KMS-11 (cell line): Measurements from ENCODE around the gene SRBD1.

Experiments
- H2AFZ ChIP-seq: fragments of 200-600 bp; sonication (generic); 2 replicates; pipeline ENCODE4 v1.6.1; 2016; ENCODE audit warnings: antibody characterized with exemption, mixed run types, low read depth
- H3K27ac ChIP-seq: fragments of 200-600 bp; sonication (generic); 2 replicates; pipeline ENCODE4 v1.6.1; 2016; ENCODE audit warnings: mild to moderate bottlenecking, mixed run types
- H3K27me3 ChIP-seq: fragments of 200-600 bp; sonication (generic); 2 replicates; pipeline ENCODE4 v1.6.1; 2017; ENCODE audit warnings: mild to moderate bottlenecking, low read depth, mixed run types, moderate library complexity; ENCODE audit not compliant: insufficient read depth
- H3K36me3 ChIP-seq: fragments of 200-600 bp; sonication (generic); 2 replicates; pipeline ENCODE4 v1.6.1; 2017; ENCODE audit warnings: mild to moderate bottlenecking, mixed run types; ENCODE audit not compliant: insufficient read depth
- H3K4me1 ChIP-seq: fragments of 200-600 bp; sonication (generic); 2 replicates; pipeline ENCODE4 v1.6.1; 2016; ENCODE audit warnings: mild to moderate bottlenecking, low read depth, mixed run types; ENCODE audit not compliant: poor library complexity, severe bottlenecking
- H3K4me2 ChIP-seq: fragments of 200-600 bp; sonication (generic); 2 replicates; pipeline ENCODE4 v1.7.0; 2016; ENCODE audit warnings: mild to moderate bottlenecking, mixed run types
- H3K4me3 ChIP-seq: fragments of 200-600 bp; sonication (generic); IDR thresholded peaks from 2 replicates; pipeline ENCODE4 v1.6.1; 2017; ENCODE audit warnings: low read depth, low read length, mixed read lengths; ENCODE audit not compliant: insufficient read depth
- H3K79me2 ChIP-seq: fragments of 200-600 bp; sonication (generic); 2 replicates; pipeline ENCODE4 v1.6.1; 2016; ENCODE audit warnings: low read depth, mixed run types; ENCODE audit not compliant: insufficient read depth
- H3K9ac ChIP-seq: fragments of 200-600 bp; sonication (generic); 2 replicates; pipeline ENCODE4 v1.6.1; 2016; ENCODE audit warnings: mild to moderate bottlenecking, mixed run types
- H4K20me1 ChIP-seq: fragments of 200-600 bp; sonication (generic); 2 replicates; pipeline ENCODE4 v1.6.1; 2016; ENCODE audit warnings: mild to moderate bottlenecking, mixed run types; ENCODE audit not compliant: insufficient read depth
- TF ChIP-seq, protein P1 (sequence below): fragments of 200-600 bp; sonication (generic); conservative IDR thresholded peaks from 2 replicates; pipeline ENCODE4 v1.6.1; 2017; ENCODE audit warnings: low read depth, mild to moderate bottlenecking, antibody characterized with exemption, low read length, moderate library complexity, mixed read lengths

Gene SRBD1

DNA sequence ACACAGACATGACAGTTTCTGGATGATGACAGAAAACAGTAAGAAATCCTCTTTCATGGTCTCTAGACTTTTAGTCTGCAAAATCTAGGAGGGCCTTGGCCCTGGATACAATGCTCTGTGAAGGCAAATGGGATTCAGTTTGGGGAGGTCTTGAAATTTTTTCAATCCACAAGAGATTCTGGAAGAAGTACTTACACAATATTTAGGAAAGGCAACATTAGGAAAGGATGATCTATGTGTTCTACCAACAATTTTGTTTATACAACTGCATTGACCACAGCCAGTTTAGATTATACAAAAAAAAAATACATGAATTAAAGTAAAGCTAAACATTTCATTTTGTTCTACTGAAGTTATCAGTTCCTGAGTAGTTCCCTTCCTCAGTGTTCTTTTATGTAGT is 208.0 kb downstream of the SRBD1 start:
- Histone ChIP-seq H3K9ac (no peak overlapping the region), H3K27me3 (no peaks in the 10 kb centered on the region), H4K20me1 (no peaks in the 10 kb centered on the region), H3K27ac (no peak overlapping the region), H3K36me3 (no peaks in the 10 kb centered on the region), H3K79me2 (no peaks in the 10 kb centered on the region), H3K4me2 (no peak overlapping the region), H3K4me3 (no peak overlapping the region), H3K4me1 (peaks cover 12% of the 10 kb centered on the region), H2AFZ (no peak overlapping the region)
- TF ChIP-seq, protein P1, sequence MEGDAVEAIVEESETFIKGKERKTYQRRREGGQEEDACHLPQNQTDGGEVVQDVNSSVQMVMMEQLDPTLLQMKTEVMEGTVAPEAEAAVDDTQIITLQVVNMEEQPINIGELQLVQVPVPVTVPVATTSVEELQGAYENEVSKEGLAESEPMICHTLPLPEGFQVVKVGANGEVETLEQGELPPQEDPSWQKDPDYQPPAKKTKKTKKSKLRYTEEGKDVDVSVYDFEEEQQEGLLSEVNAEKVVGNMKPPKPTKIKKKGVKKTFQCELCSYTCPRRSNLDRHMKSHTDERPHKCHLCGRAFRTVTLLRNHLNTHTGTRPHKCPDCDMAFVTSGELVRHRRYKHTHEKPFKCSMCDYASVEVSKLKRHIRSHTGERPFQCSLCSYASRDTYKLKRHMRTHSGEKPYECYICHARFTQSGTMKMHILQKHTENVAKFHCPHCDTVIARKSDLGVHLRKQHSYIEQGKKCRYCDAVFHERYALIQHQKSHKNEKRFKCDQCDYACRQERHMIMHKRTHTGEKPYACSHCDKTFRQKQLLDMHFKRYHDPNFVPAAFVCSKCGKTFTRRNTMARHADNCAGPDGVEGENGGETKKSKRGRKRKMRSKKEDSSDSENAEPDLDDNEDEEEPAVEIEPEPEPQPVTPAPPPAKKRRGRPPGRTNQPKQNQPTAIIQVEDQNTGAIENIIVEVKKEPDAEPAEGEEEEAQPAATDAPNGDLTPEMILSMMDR: no peak

DNA sequence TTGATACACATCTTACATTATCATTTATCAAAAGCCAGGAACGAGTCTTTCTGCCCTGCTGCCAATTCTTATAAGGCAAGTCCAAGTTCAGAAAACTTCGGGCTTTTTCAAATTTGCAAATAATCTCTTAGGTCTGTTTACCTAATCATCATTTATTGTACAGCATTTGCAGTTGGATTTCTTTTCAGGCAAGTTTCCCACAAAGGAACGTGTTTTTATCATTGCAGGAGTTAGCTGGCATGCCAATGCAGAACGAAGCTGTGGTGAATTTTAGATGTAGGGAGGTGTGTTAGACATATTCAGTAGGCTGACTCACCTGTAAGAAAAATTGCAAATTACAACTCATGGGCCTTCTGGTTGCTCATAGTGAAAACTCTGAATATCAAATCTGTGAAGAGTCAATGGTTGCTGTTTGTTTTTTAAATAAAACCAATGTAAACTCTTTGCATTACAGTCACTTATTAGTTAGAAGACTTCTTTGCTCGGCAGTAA is 209.6 kb downstream of the SRBD1 start:
- no peaks in the 10 kb centered on the region for H3K79me2 ChIP-seq
- no peaks in the 10 kb centered on the region for H3K36me3 ChIP-seq
- no peak overlapping the region for H3K9ac ChIP-seq
- no peak overlapping the region for H3K27ac ChIP-seq
- TF ChIP-seq, protein P1: no peak
- no peak overlapping the region for H2AFZ ChIP-seq
- H3K4me2 ChIP-seq: no peak overlapping the region
- H3K4me3 ChIP-seq: no peak overlapping the region
- H3K27me3 ChIP-seq: no peaks in the 10 kb centered on the region
- no peaks in the 10 kb centered on the region for H4K20me1 ChIP-seq
- H3K4me1 ChIP-seq: peaks cover 18% of the 10 kb centered on the region

DNA sequence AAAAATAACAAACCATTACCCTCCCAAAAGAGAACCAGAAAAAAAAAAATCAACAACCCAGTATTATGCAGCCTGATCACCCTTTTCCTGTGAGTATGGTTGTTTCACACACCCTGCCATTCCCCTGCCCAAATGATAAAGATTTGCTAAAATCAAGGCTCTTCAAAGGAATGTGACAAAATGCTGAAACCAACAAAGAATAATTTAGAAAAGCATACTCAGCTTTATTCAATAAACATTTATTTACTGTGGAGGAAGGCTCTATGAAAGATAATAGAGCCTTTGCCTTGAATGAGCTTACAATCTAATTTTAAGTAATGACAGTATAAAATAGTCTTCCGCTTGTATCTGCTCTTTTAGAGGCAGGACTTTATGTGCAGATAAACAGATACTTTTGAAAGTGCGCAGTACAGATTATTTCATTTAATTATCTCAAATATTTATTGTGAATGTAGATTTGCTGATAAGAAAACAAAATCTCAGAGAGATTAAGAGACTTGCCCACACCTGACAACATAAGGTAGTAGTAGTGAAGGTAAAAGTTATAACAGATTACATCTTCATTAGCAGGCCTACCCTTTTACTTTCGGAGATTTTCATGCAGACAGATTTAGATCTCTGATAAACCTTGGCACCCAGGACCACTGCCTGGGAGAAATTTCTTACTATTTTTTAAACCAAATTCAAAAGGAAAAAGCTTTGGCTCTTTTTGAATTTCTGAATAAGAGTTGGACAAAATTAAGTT is 211.9 kb downstream of the SRBD1 start:
- H3K9ac ChIP-seq: no peak overlapping the region
- TF ChIP-seq, protein P1: no peak
- H3K4me1 ChIP-seq: peaks cover 18% of the 10 kb centered on the region
- H3K4me3 ChIP-seq: no peak overlapping the region
- H3K27ac ChIP-seq: no peak overlapping the region
- H3K27me3 ChIP-seq: no peaks in the 10 kb centered on the region
- H4K20me1 ChIP-seq: no peaks in the 10 kb centered on the region
- H2AFZ ChIP-seq: no peak overlapping the region
- H3K36me3 ChIP-seq: no peaks in the 10 kb centered on the region
- H3K79me2 ChIP-seq: no peaks in the 10 kb centered on the region
- H3K4me2 ChIP-seq: no peak overlapping the region

DNA sequence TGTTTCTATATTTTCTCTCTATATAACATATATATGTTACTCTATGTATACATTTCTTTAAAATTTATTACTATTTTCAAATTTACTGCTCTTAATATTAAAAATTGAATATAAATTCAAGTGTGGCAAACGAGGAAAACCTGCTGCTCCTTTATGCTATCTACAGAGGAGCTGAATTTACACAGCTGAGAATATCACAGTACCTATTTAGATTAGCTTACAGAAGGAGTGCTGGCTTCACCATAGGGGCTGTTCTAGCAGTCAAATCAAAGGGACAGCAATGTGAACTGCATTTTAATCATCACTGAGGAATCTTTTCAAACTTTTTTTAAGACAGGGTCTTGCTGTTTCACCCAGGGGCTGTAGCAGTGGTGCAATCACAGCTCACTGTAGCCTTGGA is 213.8 kb downstream of the SRBD1 start:
- Histone ChIP-seq H3K36me3 (no peaks in the 10 kb centered on the region), H3K4me1 (peaks cover 18% of the 10 kb centered on the region)
- TF ChIP-seq, protein P1: no peak

More for the DNA sequence above, 213.8 kb downstream of the SRBD1 start:
- H3K9ac ChIP-seq: no peak overlapping the region
- H2AFZ ChIP-seq: no peak overlapping the region
- no peak overlapping the region for H3K4me2 ChIP-seq
- H3K27ac ChIP-seq: no peak overlapping the region
- H3K4me3 ChIP-seq: no peak overlapping the region
- no peaks in the 10 kb centered on the region for H4K20me1 ChIP-seq
- H3K79me2 ChIP-seq: no peaks in the 10 kb centered on the region
- H3K27me3 ChIP-seq: no peaks in the 10 kb centered on the region
